ENCODE measurements around the gene NATD1.

The NATD1 gene

DNA sequence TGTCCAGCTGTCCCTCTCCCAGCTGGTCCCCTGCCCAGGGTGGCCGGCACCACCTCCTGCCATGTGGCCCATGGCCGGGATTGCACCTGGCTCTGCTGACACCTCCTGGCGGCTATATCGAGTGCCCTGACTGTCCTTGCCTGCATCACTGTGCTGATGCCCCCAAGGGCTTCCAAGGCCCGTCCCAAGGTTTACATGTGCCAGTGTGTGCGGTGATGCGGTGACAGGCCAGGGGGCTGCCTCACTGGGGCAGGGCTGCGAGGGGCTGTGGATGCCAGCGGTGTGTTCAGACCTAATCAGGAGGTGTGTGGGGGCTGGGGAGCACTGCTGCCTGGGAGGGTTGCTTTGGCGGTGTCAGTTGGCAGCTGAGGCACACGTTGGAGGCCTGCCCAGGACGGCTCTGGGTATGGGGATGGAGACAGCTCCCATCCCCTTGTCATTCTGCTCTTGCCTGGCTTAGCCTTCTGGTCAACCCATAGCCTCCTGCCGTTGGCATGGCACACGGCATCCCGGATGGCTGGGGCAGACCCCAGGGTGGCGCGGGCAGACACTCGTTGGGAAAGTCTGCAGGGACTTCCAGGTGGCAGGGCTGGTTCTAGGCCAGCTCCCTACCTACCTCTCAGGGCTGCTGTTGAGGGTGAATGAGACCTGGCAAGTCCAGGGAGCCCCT, 36.8 kb upstream of the NATD1 start:
- DNase-seq = no peak

DNA sequence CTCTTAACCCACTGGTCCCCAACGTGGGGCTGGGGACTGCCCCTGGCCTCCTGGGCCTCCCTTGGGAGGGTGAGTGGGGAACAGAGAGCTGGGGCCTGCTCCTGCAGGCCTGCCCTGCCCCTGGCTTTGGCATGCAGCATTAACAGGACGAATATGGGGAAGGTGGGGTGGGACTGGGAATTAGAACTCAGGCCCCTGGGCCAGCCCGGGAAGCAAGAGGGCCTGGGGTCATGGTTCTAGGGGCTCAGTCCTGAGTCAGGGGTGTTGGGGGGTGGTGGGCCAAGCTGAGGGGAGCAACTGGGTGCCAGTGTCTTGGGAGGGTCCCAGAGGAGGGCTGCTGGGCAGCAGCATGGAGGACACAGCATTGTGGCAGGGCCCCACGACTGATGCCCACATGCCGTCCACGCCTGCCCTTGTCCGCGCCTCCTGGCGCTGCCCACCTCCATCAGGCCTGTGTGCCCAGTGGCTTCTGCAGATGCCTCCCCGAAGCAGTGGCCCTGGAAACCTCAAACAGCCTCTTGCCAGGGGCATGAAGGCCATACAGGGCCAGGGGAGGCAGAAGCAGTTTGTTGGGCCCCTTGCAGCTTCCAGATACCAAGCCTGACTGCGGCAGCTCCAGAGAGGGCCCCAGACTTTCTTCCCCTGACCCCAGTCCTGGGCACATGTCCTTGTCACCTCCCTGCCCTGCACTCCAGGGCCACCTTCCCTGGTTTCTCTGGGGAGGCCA, 36.1 kb upstream of the NATD1 start:
- DNase-seq = no peak

DNA sequence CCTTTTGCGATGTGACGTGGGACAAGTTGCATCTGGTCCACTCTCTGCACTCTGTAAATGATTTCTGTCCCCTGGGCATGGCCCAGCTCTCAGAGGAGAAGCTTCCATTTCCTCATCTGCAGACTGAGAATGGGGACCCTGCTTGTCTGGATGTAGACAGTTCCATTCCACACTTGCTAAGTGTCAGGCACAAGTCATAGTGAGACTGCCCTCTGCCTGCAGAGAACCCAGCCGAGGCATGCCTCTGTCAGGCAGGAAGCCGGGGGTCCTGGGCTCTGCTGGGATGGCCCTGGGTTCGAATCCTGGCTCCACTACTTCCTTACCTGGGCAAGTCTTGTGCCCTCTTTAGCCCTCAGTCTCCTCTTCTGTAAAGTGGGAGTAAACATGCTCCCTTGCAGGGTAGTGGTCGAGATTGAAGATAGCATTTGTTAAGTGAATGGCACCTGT, 35.4 kb upstream of the NATD1 start:
- peak in 1 of 5 experiments; percentile 85 for DNase-seq

DNA sequence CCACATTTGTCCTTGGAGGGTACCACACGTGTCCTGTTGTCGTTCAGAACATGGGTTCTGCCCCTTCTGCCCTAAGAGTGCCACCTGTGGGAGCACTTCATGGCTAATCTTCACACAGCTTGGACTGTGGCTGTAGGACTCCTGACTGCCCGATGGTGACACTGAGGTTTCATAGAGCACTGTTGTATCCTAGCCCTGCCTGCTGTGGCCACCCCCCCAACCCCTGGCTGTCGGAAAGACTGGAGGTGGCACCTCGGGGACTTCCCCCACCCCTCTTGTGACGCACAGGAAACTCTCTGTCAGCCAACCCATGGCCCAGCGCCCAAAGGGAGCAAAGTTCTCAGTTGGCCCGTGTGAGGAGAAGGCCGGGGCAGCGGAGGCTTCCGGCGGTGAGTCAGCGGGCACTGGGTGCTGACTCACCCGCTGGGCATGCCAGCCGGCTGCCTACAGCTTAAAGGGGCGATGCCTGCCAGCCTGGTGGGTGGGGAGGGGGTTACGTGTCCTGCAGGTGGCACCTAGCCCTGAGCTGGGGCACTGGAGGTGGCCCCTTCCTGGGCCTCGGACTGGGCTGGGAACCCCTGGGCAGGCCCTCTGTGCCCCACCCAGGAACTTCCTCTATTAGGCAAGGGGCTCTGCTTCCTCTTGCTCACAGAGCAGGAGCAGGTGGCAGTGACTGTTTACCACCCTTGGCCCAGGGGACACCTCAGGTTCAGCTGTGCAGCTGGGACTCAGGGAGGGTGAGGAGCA, 34.7 kb upstream of the NATD1 start:
- DNase-seq = peak; percentile 80 to 98 (median 94)

DNA sequence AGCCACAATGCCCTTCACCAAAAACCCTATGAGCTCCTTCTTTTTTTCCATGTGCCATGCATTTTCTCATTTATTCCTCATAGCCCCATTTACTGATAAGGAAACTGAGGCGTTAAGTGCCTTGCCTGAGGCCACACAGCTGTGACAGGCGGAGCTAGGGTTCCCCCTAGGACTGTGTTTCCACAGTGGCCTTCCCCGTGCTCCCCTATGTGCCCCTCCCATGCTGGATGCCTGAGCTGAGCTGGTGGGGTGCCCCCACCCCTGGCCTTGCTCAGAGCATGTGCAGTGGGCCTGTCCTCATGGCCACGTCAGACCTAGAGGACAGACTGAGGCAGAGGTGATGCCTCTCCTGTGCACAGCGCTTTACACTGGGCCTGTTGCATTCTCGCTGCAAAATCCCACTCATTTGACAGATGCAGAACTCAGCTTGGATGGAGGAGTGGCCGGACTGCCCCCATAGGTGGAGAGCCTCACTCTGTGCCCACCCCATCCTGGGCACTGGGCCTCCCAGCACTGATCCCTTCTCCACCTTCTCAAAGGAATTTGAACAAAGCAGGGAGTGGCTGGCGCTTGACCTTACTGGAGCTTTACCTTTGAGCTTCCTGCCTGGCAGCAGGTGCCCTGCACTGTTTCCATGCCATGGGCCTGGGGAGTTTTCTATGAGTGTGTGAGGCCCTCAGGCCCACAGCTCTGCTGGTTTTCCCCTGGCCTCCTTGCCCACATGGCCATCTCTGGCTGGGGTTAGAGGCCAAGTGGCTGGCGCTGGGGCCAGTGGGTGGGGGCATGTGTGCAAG, 33.9 kb upstream of the NATD1 start:
- DNase-seq = peak in 1 of 5 experiments; percentile 45

DNA sequence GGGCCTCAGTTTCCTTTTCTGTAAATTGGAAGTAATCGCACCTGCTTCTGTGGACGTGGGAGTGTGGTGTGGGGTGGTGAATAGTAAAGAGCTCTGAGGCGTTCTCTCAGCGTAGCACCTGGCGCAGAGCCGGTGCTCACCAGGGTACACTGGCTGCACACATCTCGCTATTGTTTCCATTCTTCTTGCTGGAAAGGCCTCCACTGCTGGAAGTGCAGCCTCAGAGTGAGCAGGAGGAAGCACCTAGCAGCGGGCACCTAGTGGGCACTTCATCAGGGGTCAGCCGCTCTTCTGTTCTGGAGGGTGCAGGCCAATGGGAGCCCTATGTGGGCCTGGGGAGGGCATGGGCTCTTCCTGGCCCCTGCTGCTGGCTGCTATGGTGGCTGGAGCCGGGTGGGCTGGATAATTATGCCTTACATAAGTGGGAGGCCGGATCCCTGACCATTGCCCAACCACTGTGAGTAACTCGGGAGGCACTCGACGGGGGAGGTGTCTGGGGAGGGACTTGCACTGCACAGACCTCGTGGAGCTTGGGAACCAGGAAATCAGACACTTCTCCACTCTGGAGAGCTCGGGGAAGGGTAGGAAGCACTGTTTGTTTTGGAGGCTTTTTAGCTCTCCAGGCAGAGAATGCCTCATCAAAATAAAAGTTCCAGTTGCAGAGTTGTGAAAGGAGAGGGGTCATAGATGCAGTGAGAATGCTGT, 33.0 kb upstream of the NATD1 start:
- DNase-seq = peak in 1 of 5 experiments; percentile 26

DNA sequence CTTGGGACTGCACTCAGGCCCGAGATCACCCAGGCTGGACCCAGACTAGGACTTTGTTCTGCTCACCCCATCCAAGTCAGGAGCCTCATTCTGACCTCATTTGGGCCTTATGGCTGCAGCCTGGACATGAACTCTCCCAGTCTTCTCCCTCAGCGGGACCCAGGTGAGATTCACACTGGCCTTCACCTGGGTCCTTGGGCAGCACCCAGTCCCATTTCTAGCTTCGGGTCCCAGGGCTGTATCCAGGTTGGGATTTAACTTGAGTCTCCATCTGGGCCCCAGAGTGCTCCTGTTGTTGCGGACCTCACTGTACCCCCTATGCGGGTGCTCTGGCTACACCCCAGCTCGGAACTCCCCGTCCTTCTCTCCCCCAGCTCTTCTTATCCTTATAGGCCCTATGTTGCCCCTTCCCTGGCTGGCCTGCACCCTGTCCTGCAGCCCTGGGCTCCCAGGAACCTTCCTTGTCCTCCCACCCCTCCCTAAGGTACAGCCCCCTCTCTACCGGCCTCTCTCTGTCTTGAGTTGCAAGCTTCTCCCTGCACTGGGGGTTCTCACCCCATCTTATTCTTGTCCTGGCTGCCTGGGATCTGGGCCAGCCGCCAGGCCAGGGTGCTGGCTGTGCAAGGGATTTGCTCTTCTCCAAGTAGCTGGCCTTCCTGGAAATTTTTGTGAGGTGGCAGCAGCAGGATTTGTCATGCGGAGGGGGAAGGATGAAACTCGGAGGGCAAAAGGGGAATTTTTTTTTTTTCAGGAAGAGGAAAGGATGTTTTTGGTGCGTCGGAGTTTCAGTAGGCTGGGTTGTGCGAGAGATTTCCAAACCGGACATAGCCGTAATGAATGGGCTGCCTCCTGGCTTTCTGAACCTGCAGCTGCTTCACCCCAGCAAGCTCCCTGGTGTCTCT, 32.2 kb upstream of the NATD1 start:
- no peak for DNase-seq

DNA sequence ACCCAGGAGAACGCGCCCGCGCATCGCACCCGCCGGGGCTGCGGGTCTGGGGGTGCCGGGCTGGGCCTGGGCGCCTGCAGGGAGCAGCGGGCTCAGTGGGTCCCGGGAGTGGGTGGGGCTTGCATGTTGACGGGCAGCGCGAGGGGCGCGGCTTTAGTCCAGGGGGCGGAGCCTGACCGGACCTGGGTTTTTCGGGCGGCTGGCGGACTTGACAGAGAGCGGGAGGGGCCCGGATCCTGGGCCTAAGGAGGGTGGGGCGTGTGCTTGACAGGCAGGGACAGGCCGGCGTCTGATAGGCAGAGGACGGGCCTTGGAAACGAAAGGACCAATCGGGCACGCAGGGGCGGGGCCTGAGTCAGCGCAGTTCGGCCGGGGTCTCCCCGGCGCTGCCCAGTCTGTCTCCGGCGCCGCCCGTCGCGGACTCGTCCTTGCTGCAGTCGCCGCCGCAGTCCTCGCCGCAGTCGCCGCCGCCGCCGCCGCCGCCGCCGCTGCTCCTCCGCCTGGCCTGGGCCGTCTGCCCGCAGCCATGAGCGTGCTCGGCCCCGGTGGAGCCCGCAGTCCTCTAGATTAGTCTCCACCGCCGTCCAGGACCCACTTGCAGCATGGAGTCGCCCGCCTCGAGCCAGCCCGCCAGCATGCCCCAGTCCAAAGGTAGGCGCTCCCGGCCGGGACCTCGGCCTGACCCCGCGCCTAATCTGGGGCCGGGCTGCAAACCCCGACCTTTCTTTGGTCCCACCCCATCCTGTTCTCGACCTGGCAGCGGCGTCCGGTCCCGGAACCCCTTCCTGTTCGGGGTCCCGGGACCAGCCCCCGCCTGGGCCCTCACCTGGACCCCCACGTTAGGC, 31.3 kb upstream of the NATD1 start, which contains the start of gene MAP2K3:
TSS of gene MAP2K3 (plus strand) at position 393 of the 845 bp plus-strand sequence. CDS start at position 603, 210 bp downstream.
- peak; percentile 91 to 98 (median 95) for DNase-seq

DNA sequence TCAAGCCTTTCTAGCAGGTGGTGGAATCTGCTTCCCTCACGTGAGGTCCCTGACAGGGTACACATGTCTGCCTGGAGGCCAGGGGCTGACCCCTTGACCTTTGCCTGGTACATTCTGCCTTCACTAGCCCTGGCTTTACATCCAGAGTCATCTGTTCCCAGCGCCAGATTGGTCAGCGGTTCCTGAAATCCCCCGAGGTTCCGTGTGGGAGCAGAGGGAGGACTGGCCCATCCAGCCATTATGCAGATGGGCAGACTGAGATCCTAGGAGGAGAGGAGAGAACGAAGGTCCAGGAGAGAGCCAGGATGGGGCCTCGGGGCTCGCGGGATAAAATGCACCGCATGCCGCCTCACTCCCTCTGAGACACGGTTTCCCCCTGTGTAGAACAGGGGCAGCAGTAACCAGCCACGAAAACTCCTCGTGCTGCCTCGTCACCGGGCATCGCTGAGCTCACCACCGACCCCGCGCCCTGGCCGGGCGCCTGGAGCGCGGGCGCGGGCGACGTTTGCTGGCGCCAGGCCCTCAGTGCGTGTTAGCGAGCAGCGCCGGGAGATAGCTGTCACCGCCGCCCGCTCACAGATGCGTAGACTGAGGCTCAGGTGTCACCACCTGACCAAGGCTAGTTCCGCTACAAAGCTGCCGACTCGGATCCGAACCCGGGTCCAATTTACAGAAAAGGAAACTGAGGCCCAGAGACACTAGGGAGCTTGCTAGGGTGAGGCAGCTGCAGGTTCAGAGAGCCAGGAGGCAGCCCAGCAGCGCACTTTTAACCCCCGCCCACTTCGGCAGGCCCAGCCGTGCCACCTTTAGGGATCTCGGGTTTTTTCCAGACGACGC, 30.5 kb upstream of the NATD1 start:
- peak in 2 of 5 experiments; percentile 25 to 26 for DNase-seq

DNA sequence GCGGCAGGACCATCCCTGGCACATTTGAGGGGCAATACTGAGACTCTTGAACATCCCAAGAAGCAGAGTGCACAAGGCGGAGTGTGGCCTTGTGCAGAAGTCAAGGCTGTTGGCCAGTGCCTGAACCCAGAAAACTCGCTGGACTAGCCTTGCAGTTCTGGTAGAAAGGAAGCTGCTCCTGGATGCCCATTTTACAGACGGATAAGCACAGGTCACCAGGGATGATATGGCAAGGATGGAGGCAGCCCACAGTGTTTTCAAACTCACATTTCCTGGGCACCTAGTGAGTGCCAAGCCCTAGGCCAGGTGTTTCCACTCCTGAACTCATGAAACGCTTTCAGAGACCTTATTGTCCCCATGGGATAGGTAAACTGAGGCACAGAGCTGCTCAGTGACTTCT, 29.6 kb upstream of the NATD1 start:
- no peak for DNase-seq

DNA sequence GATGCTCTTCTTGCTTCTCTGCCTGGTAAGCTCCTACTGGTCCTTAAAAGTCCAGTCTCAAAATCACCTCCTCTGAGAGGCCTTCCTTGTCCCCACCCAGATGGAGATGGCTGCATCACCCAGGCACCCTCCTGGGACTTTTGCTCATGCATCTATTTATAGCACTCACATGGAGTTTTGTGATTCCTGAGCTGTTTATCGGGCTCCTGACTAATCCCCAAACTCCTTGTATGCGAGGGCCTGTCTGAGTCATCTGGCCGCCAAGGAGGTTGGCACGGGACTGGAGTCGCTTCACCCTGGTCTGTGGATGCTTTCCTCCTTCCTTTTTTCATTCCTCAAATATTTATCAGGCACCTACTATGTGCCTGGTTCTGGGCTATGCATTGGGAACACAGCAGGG, 29.0 kb upstream of the NATD1 start:
- DNase-seq = no peak

DNA sequence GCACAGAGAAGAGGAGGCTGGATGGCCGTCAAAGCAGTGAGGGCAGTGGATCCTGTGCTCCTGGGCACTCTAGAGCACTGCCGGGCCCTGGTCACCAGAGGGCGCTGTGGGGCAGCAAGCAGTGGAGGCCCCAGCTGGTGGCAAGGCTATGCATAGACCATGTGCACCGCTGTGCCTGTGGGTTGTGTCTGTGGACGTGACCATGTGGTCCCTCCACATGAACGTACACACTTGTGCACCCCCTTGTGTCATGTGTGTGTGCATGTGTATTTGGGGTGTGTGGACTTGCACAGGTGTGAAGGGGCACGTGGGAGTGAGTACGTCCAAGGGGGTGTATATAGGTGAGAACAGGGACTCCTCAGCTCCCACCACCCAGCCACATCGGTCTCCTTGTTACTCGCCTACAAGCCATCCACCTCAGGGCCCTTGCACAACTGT, 26.9 kb upstream of the NATD1 start:
- peak; percentile 72 to 85 (median 83) for DNase-seq

DNA sequence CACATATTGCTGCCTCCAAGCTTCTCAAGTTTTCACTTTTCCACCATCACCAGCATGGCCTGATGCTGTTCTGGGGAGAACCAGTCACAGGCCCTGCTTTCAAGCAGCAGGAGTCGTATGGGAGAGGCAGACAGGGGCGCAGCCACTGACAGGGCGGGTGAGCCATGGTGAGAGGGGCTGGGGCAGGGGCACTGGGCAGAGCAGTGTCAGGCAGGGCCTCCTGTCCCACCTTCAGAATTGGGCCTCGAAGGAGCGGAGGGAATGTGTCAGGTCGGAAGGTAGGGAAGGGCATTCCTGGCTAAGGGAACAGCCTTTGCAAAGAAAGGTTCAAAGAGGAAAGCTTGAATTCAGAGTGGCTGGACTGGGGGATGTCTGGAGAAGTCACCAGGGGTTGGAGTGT, 26.4 kb upstream of the NATD1 start:
- no peak for DNase-seq

DNA sequence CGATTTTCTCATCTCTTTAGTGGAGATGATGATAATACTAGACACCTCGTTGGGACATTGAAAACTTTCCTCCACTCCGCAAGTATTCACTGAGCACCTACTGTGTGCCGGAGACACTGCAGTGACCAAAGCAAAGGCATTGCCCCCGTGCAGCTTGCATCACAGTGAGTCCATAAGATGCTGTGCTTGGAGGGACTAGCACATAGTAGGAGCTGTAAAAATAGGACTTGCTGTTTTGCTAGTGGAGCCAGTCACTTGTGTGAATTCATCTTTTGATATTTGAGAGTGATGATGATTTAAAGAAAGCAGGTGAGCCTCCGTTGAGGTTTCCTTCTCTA, 26.0 kb upstream of the NATD1 start:
- no peak for DNase-seq

DNA sequence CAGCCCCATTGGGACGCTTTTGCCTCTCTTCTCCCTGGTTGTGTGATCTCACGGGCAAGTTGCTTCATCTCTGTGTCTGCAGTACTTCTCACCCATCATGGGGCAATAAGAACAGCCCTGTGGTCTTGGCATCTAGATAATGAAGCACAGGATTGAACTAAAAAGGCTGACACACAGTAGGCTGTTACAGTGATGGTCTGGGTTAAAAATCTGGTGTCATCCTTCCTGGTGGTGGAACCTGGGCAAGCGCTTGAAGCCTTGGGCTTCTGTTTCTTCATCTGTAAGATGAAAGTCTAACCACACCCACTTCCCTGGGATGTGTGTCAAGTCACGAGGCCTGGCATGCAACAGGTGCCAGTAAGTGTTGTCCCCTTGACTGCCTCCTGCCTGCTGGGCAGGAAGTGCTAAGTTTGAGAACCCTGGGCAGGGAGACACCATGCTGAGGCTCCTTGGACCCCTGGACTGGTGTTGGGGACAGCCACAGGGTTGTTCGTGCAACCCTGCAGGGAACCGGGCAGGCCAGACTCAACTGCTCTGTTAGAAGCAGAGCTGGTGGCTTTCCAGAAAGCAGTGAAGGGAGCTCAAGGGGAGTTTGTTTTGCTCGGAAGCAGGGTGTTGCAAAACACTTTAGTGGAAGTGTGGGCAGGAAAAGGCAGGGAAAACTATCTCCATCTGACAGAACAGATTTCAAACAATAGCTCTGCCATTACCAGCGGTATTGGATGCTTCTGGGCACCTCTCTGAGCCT, 25.4 kb upstream of the NATD1 start:
- DNase-seq = peak in 3 of 5 experiments; percentile 30 to 85 (median 45)

DNA sequence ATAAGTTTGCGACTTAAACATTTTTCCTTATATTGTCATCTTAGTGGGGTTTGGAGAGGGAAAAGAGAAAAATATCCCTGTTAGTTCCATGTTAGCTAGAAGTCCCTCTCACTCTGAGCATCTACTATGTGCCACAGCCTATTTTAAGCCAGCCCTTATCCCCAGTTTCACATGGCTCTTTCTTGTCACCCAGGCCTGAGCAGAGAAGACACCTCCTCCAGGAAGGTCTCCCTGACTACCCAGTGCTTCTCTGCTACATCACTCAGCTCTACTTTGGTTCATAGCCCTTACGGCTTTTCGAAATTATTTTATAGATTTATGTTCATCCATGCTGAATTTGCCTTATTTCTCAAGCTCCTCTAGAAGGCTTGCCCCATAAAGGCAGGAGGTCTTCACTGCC, 24.1 kb upstream of the NATD1 start:
- DNase-seq = no peak

DNA sequence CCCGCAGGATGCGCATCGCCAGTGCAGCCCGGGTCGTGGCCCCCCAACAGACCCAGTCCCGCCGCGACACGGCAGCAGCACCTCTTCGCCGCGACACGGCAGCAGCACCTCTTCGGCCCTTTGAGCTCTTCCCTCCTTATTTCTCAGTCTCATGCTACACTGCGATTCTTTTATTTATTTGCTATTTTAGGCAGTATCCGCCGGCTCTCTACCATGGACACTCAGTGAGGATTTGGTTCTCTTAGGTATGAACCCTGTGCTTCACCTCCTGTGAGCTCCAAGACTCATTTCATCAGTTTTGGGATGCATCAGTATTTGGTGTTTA, 23.0 kb upstream of the NATD1 start:
- DNase-seq = no peak

DNA sequence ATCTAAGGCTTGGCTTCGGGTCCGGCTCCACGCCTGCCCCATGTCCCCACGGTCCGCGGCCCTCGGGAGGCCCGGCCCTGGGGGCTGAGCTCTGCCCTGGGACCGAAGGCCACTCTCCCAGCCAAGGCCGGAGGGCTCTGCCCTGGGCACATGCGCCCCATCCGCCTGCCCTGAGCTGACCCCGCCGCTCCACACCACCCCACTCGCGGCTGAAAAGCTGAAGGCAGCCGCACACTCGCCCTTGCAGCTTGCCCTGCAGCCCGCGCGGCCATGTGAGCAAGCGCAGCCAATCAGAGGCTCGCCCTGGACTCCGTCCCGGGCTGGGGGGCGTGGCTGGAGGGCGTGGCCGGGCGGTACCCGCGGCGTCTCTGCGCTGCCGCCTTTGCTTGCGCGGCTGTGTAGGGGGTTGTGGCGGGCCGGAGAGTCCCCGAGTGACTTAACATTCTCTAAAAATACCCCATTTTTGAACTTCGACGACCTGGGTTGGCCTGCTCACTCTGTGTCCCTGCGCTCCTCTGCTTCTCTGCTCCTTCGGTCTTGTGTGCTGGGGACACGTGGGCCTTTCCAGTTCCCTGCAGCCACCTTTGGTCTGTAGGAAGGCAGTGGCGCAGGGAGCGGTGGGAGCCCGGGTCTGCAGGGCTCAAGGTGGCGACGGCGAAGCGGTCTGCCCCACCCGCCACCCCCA, 22.5 kb upstream of the NATD1 start:
- DNase-seq = peak; percentile 84 to 94 (median 91)

All from T-helper 2 cell (primary cell).